CD4-positive, alpha-beta T cell treated with Interleukin-4 for 4 hours (primary cell): ENCODE data around the gene DCAF17.
"Not testable (repeated sequence)": the region's sequence is repeated elsewhere in the genome, so short reads cannot be mapped to it uniquely, and the experiment has no call there.

Experiments used
- DNase-seq: peaks from one replicate; pipeline ENCODE4 v3.0.0-alpha.2; 2020

The DCAF17 gene

DNA sequence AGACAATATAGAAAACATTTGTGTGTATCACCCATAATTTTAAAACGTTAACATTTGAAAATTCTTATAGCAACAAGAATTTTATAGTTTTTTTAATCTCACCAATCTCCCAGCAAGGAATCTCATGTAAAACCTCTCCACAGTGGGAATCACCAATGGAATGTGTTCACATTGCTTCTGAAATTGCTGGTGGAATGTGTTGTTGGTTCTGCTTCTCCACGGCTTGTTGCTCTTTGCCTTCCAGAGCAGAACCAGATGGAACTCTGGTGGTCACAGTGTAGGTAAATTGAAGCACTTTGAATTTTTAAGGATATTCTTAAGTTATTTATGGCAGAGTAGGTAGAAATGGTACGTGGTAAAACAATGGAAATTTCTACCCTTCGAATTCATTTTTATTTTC lies 35.1 kb downstream of the DCAF17 start:
- DNase-seq = no peak

DNA sequence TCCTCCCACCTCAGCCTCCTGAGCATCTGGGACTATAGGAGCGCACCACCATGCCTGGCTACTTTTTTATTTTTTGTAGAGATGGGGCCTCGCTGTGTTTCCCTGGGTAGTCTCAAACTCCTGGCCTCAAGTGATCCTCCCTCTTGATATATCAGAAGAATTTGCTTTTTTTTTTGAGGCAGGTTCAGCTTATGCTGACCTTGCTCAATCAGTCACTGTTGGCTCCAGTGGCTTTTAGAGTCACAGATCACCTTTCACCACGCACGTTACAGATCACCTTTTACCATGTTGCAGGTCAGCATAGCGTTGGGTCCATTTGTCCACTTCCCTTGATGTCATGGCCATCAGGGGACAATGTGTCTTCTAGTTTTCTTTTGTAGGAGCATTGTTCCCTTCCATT lies 36.1 kb downstream of the DCAF17 start:
- DNase-seq = no peak

DNA sequence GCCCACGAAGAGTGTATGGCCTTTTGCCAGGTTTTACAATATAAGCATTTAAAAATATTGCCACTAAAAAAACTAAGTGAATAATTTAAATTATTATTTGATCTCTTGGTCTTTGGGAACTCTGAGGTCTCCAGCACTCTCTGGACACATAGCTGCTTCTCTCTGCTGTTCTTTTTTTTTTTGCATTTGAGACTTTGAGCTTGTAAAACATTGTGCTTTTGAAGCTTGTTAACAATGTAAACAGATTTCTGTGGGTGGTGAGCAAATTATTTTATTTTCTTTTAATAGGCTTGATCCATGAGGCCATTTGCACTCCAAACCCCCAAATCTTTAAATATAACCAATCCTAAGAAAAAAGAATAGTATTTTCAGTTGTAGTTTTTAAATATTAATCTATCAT lies 42.0 kb downstream of the DCAF17 start:
- DNase-seq = no peak

DNA sequence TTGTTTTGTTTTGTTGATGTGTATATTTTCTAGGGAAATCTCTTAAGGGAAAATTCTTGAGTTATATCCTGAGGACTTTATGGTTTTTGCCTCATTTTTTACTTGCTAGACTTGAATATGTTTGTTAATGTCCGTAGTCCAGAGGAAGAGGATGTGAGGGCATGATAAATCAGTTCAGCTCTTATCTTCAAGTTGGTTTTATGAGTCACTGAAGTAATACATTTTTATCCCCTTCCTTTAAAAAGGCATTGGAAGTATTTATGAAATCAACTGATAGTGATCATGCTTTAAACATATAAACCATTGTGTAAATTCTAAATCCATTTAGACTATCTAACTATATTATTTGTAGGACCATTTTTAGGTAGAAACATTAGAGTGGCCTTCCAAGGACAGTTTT lies 44.3 kb downstream of the DCAF17 start:
- no peak for DNase-seq

DNA sequence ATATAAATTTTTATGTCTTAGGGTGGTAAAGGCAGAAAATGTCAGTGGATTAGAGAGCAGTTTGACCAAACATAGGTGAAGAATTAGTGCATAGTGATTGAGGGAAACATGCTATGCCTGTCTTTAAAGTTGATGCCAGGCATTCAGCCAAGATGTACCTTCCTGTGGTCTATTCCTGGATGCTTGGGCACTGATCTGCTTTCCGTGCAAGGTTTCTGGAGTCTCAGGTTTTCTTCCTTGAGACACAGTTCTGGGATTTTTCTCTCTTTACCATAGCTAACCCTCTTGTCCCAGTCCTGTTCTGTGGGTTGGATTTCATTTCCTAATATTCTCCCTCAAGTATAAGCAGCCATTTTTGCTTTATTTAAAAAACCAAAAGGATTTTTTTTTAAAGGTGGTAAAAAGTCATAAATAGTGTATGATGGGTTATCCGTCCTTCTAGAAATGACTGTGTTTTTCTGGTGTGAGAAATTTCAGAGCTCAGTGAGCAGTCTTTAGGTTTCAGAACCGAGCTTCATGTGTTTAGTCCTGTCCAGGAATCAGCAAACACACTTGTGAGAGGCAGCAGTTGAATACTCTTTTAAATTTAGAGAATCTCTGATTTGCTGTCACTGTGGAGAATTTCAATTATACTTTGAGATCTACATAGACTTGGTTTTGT lies 45.3 kb downstream of the DCAF17 start:
- no peak for DNase-seq

- DNase-seq = no peak
These were observed 46.9 kb downstream of the DCAF17 start for GRCh38 chr2:171480908-171481307.

DNA sequence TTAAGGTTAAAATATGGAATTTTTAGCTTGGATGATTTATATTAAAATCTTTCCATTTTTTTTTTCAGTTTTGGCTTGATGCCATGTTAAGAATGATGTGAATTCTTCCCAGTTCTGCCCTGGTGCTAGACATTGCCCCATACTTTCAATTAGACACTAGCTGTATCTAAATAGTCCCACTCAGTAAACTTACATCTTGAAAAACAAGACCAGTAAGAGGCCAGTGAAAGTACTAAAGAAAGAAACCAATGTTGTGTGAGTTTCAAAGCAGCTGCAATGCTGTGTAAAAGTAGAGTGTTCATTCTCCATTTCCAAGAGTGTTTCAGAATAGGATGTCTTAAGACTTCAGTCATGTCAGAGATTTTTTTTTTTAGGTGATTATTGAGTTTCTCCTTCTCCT lies 48.3 kb downstream of the DCAF17 start:
- DNase-seq = no peak

DNA sequence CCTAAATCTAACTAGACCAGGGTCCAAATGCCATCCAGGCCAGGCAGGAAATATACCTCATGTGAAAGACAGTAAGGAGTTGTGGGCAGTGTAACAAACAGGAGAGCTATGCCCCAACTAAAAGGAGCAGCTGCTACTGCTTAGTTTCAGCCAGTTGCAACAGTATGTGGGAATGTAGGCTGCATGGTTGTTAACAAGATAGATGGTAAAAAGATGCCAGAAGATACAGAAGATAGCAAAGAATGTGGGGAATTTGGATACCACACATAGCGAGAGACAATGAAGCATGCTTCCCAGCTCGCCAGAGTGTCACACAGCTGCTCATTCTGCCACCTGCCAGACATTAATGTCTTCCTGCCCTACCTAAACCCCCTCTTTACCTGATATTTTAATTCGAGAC lies 48.9 kb downstream of the DCAF17 start:
- DNase-seq = no peak

GRCh38 chr2:171483793-171484192 lies 49.8 kb downstream of the DCAF17 start:
- DNase-seq = no peak

- DNase-seq = no peak
These were observed 51.1 kb downstream of the DCAF17 start for GRCh38 chr2:171485116-171485515.

GRCh38 chr2:171487201-171487600 lies 53.2 kb downstream of the DCAF17 start:
- no peak for DNase-seq

GRCh38 chr2:171487803-171488259 lies 53.8 kb downstream of the DCAF17 start:
- DNase-seq = no peak

DNA sequence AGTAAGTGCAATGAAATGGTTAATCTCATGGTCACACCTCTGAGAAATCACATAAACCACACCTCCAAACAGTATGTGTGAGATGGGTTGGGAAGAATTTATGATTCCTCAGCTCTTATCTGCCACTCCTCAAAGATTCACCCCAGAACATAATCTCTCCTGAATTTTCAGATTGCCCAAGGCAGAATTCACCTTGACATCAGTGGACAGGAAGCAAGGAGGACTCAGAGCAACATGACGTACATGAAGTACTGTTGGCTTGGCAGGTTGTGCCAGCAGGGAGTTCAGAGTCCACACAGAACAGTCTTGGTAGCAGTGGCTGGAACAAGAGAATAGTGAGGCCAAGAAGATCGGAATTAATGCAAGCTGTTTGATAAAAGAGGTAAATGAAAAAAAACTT lies 56.6 kb downstream of the DCAF17 start:
- DNase-seq = no peak

GRCh38 chr2:171491292-171491691 lies 57.3 kb downstream of the DCAF17 start:
- DNase-seq = no peak

GRCh38 chr2:171492664-171493063 lies 58.6 kb downstream of the DCAF17 start:
- no peak for DNase-seq

- not testable (repeated sequence) for DNase-seq
These were observed 63.6 kb downstream of the DCAF17 start for GRCh38 chr2:171497664-171498063.

- DNase-seq = no peak
These were observed 71.3 kb downstream of the DCAF17 start for GRCh38 chr2:171505374-171505773.

DNA sequence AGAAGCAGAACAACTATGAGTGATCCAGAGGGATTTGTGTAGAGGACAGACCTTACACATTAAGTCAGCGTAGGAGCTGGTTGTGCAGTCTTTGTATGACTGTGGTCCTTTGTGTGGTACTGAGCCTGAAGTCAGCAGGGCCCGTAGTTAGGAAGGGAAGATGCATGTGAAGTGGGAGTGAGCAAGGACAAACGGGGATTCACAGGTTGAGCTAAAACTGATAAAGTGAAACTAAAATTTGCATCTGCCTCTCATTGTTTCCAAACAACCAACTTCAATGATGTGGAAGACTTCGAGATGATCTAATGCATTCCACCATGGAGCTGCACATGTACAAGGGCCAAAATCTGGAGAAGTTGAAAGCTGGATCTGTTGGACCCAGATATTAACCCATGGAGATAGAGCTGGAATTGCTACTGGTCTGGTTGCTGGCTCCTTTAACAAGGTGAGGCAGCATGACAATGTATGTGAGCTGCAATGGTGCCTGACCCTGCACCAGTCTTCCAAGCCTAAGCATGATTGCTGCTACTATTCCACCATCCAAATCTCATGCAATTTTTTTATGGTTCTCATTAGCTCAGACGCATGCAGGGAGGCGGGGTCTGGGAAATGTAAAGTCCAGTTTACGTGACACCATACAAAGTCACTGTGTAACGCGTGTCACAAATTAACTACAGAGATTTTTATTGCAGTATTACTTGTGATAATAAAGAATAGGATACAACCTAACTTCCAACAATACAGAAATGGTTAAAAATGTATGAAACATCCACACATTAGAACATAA lies 76.1 kb downstream of the DCAF17 start:
- DNase-seq = no peak

GRCh38 chr2:171512014-171512413 lies 78.0 kb downstream of the DCAF17 start:
- no peak for DNase-seq

DNA sequence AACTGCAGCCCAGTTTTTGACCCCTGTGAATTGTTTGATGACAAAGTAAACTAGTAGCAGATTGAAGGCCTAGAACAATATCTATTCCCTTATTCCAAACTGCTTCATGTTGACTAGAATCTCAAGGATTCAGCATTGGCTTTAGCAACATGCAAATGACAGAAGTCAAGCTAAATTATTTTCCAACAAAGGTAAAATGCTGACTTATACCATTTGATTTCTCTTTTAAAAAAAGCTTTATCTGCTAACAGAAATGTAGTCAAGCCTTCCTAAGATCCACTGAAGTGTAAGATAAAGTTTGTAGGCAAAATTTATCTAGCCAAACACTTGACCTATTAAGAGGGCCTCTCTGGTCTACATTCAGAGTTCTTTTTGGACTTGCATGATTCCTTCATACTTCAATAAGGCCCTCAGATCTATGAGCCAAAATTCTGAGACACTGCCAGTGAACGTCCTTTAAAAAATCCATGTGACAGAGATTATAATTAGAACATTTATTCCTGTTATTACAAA lies 78.7 kb downstream of the DCAF17 start:
- no peak for DNase-seq

- DNase-seq = no peak
These were observed 79.7 kb downstream of the DCAF17 start for GRCh38 chr2:171513719-171514160.

DNA sequence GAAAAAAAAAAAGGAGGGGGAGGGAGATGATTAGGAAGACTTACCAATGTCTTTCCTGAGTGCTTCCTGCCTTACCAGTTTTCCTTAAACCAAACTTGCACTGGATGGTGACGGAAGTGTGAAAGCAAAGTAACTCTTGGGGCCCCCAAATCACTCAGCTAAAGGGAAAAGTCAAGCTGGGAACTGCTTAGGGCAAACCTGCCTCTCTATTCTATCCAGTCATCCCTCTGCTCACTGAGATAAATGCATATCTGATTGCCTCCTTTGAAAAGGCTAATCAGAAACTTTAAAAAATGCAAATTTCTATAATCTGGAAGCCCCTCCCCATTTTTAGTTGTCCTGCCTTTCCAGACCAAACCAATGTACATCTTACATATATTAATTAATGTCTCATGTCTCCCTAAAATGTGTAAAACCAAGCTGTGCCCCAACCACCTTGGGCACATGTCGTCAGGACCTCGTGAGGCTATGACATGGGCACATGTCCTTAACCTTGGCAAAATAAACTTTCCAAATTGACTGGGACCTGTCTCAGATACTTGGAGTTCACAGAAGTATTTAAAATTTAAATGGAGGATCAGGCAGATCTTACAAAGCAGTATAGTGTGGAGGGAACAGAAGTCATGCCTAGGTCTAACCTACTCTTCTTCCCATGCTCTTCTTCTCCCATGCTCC lies 81.0 kb downstream of the DCAF17 start:
- no peak for DNase-seq

DNA sequence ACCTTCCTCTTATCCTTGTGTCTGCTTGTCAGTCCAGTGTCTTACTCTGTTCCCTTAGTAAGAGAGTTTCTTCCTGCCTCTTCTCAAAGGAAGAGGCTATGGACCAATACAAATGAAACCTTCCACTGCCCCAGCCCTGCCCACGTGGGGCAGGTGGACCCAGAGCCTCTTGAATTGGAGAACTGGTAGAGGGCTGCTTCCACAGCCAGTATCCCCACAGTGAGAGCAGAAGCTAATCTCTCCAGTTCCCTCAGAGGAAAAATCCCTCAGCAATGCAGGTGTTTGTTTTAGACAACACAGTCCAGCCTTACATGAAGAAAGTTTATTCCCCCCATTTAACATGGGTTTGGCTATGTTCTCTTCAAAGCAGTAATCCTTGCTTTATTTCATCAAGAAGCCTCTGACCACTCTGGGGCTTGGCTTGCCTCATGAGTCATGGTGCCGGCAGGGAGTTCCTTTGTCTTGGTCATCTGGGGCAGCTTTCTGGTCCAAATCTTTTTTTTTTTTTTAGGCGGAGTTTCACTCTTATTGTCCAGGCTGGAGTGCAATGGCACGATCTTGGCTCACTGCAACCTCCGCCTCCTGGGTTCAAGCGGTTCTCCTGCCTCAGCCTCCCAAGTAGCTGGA lies 81.8 kb downstream of the DCAF17 start:
- no peak for DNase-seq
